GM18519 (cell line): ENCODE measurements around the gene CEND1.

Experiments used
- ATAC-seq: cut with Tn5 transposase; IDR thresholded peaks from one replicate; pipeline ENCODE4 v1.9.1; 2021; ENCODE audit warnings: mild to moderate bottlenecking, moderate library complexity; ENCODE audit not compliant: unreplicated experiment, low FRiP score

The CEND1 gene

DNA sequence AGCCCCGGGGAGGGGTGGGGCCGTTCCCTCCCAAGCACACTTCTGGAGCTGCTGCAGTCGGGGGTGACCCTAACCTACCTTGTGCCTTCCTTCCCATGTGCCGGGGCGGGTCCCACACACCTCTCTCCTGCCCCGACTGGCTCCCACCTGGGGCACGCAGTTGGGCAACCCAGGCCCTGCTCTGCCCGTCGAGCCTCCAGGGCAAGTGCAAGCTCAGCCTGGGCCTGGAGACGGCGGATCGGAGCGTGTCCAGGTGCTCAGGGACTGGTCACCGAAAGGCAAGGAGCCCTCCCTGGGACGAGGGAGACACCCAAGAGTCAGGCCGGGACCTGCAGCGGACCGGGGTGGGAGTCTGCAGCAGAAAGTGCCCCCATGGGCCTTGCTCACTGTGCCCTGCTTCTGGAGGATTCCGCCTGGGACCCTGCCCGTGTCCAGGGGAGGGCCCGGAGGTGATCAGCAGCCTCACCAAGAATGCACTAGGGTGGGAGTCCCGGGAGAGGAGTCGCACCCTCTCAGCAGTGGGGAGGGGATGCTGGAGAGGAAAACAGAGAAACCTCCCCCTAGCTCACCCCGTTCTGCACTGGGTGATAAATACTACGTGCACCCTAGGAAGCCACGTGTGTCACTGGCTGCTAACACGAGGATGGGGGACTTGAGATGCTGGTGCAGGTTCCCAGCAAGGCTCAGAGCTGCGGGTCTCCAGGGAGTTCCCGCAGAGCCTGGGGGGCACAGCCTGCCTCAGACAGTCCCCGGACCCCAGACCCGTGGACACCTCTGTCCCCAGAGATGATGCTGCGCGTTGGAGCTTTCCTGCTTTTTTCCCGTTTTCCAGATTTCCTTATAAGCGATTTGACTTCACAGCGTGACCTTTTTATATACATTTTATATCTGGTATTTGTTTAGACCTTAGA is 7.4 kb downstream of the CEND1 start:
- ATAC-seq: no peak

DNA sequence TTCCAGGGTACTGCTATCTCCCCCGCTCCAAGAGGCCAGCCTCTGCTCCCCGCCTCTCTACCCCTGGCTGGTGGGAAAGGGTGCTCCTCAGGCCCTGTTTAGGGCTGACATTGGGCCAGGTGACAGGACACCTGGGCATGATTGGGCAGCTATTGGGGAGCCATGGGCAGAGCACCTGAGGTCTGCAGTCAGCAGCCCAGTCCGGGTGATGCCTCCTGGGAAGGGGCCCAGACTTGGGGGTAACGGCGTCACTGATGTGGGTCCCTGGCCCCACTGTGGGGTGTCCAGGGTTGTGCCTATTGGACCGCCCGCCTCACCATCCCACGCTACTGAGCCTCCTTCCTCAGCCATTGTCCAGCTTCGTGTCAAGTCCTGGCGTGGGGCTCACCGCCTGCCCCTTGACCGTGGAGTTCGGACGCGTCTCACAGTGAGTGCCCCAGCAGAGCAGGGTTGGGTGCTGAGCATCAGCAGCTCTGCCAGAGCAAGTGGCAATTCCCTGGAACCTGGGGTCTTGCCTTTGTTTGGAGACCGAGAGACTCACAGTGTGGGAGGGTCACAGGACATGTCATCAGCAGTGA is 9.8 kb downstream of the CEND1 start:
- no peak for ATAC-seq

DNA sequence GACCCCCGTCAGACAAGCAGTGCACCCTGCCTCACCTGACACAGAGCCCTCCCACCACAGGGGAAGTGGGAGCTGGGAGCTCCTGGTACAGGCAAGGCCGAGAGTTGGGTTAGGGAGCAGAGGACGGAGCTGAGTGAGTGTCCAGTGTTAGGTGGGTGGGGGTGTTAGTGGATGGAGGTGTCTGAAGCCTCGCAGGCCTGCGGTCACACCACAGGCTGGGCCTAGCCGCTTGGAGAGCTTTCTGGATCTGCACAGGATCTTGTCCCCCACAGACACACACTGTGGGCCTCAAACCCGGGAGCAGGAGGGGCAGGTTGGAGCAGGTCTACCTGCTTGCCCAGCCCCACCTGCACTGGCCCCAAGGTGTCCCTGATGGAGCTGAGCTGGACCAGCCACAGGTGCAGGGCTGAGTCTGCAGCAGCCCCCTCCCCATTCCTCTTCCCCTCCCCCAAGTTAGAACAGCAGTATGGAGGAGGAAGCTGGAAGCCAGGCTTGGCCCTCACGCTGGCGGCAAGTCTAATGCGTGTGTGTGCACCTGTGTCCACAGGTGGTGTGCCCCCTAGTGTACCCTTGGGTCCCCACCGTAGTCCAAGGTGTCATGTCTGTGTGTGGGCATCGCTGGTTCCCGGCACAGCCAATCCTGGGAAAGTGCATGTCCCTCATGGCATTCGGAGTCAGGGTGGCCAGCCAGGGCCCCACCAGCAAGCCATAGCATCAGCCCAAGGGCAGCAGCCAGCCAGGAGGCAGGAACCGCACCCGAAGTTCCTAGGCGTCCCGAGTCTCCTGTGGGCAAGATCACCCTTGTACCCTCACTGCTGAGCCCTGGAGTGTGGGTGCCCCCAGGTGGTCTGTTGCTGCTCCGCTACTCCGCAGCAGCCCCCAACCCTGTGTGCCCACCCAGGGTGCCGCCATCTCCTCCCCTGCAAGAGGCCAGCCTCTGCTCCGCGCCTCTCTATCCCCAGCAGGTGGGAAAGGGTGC is 10.6 kb downstream of the CEND1 start:
- ATAC-seq: no peak

DNA sequence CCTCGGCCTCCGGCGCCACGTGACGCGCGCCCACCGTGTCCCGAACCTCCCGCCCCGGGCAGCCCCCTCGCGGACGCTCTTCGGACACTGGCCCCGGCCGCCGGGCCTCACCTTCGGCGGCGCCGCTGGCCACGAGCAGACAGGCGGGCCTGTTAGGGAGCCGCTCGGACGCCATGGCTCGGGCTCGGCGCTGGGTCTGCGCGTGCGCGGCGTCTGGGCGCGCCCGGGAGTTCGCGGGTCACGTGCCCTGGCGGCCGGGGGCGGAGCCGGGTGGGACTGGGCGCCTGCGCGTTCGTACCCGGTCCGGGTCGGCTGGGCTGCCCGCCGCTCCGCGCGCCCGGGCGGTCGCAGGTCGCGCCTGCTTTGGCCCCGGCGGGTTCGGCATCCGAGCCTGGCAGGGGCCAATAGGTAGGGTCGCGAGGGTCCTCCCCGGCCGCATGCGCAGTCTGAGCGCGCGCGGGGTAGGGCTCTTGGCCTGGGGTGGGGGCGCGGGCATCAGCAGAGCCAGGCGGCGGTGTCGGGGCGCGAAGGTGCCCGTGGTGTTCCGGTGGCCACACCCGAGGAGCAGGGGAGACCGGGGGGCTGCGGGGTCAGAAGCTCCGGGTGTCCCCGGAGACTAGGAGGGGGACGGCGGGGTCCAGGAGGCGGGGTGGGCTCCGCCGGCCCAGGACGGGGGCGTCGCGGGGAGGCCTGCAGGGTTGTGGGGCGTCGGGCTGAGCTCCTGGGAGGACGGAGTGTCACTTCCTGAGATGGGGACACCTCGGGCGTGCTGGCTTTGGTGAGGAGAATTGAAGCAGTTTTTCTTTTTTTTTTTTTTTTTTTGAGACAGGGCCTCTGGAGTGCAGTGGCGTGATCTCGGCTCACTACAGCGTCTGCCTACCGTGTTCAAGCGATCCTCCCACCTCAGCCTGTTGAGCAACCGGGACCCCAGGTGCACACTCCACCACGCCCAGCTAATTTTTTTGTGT is 12.3 kb downstream of the CEND1 start, which contains the start of gene GATD1:
TSS of gene GATD1 (minus strand) at position 200 of the 968 bp plus-strand sequence. CDS start at position 175, 25 bp downstream.
- ATAC-seq: peak; percentile 55

DNA sequence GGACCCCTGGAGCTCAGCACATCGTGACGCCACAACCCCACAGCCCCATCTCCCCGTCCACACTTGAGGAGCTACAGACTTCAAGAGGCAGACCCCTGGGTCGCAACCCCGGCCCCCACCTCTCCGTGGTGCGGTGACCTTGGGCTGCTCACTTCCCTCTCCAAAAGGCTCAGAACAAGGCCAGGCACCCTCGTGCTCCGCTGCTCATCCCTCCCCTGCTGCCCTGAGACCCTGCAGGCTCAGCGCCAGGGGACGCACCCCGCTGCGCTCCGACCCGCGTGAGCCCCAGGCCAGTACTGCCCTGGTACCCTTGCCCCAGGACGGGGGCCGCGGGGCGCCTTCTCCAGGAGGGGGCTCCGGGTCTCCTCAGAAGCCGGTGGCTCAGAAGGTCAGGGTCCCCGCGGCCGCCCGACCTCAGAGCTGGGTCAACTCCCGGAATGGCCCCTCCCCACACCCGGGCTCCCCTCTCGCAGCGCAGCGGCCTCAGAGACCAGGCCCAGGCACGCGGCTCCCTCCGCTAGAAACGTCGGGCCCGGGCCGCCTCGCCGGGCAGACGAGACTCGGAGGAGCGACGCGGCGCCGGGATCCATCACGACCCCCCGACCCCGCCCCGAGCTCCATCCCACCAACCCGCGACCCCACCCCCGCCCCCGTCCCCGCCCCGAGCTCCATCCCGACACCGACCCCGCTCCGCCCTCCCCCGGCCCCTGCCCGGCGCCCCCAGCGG is 13.2 kb downstream of the CEND1 start:
- peak; percentile 22 for ATAC-seq

DNA sequence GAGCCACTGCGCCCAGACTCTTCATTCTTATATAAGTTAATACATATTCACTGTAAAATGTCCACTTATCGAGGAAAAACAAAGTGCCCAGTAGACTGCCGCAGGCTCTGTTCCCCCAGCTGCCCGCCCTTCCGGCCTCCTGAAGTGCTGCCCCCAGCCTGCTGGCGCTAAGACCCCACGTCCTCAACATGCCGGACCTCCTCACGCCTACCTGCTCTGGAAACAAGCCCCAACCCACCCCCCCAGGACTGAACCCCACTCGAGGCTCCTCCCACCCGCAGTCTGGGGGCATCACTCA is 13.7 kb downstream of the CEND1 start:
- ATAC-seq: no peak

DNA sequence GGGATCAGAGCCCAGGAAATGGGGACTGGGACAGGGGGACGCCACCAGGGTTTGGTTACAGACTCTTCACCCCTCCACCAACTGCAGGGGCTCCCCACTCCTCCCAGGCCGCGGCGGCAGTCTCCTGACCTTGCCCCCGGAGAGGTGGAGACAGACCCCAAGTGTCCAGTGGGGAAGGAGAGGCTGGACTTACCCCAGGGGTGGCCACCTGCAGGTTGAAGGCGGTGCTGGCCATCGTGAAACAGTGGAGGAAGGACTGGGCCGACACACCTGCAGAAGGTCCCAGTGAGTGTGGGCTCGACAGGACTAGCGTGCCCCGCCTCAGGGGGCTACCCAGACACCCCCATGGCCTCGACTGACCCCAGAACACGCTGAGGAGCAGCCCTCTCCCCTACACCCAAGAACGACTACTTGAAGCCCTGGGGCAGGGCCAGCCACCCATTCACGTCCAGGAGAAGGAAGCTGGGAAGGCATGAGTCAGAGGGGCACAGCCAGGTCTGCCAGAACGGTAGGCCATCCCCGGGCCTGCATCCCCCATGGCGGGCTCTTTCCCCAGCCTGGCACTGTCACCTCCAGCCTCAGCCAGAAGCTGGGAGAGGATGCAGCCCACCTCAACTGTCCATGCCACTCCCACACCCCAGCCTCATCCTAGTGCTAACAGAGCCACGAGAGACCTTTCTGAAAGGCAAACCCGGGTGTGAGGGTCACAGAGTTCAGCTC is 14.9 kb downstream of the CEND1 start:
- ATAC-seq: no peak

DNA sequence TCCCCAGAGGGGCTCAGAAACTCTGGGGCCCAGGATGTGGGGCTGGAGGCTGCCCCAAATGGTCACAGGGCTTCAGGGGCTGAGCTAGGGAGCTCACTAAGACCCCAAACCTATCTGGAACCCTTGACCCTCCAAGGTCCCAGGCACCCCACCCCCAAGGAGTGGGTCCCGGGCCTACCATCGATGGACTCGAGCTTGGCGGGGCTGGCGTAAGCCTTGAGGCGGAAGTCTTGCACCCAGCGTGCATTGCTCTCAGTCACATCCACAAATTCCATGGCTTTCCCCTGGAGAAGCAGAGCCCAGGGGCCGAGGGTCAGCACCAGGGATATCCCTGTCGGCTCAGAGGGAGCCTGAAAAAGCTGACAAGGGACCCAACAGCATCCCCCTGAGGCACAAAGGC is 16.1 kb downstream of the CEND1 start:
- ATAC-seq: no peak

DNA sequence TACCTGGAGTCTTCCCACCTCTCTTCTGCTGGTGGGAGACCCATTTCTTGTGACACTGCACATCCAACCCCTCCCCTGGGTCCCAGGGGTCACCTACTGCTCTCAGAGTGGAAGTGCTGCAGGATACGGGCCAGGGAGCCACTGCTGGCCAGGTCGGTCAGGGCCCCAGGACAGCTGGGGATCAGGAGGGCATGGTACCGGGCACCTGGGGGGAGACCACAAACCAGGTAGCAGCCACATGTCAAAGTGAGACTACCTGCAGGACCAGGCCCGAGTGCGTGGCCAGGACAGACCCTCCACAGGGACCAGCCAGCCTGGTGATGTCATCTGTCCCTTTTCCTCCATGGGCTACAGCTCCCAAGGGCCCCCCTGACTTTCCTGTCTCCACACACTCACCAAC is 16.5 kb downstream of the CEND1 start:
- ATAC-seq: no peak

DNA sequence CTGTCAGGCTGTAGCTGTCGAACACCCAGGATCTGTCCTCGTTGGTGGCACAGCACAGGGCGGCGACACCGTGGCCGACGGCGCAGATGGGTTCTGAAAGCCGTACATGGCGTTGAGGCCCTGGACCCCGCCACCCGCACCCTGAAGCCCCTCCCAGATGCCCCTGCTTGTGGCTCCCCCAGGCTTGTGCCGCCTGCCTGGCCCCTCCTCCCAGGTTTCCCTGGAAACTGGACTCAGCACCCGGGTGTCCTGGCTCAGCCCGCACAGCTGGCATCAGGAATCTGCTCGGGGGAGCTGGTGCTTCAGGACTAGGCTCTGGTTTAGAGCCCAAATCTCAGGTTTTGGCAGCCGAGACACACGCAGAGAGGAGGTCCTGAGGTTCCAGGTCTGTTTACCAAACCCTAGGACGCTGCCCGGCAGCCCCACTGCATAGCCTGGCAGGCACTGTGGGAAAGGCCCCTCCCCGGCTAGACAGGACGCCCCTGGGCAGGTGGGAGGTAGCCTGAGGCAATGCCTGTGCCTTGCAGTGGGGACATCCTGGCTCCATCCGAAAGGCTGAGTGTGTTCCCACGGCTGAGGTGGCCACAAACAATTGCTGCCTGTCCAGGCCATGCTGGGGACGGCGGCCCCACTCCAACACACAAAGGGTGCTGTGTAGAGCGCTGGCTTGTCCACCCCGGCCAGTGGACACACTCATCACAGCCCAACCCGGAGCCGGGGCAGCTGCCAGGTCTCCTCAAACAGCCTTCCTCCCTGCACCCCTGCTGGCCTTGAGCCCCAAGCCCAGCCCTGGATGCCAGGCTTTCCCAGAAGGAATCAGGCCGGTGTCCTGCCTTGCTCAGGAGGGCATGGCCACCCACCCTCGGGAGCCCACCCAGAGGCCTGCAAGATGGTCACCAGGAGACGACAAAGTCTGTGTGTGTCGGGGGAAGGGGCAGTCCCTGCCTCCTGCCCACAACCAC is 17.2 kb downstream of the CEND1 start:
- ATAC-seq: no peak

DNA sequence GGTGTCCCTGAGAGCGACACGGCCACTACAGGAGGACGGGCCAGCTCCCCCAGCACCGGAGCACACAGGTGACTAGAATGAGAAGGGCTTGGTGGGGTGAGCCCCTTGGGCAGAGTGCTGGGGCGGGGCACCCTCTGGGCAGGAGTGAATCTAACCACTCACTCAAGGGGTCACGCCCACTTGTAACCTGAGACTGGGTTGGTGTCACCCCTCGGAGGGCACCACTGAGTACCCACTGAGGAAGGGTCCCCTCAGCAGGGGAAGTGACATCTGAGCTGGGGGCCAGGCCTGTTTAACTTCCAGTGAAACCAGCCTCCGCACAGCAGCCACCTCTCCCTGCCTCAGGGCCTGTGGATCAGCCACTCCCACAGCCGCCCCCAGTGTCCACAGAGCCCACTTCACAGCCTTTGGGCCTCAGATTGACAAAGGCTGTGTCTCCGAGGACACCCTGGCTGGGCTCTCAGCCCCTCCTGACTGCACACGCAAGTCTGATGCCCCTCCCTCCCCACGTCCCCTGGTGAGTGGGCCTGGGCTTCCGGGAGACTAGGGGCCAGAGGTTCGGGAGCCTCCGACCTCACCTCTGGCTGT is 18.2 kb downstream of the CEND1 start:
- ATAC-seq: no peak

DNA sequence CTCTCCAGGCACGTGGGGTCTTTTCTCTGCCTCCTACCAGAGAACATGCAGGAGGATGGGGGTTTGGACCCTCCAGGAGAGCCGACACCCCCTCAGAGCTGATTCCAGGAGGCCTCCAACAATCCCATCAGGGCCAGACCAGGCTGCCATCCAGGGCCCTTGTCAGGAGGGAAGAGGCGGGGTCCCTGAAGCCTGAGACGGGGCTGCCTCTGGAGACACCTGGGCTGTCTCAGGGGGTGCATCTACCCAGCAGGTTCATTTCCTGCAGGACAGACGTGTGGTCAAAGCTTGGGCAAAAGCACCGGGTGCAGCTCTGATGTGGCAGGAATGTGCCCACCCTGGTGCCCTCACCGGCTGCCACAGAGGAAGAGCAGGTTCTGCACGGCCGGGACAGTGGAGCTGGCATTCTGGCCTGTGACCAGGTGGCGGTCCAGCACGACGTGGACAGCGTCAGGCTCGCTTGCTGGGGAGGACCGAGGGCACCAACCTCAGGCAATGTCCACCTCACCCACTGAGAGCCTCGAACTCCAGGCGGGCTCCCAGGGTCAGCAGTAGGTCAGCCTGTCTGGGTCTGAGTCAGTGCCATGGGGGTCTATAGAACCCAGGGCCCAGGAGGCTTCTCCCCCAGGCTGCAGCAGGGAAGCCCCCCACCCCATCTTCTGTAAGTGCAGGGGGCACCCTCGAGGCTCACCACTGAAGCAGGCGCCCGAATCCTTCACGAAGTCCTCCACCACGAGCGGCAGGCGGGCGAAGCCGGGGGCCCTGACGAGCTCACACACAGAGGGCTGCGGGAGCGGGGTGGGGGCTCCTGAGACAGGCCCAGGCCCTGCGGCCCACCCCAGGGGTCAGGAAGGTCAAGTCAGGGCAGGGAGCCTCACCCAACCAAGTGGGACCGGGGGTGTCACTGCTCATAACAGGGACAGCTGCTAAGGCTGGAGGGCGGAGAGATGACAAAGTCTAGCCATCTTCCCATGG is 19.0 kb downstream of the CEND1 start:
- no peak for ATAC-seq

DNA sequence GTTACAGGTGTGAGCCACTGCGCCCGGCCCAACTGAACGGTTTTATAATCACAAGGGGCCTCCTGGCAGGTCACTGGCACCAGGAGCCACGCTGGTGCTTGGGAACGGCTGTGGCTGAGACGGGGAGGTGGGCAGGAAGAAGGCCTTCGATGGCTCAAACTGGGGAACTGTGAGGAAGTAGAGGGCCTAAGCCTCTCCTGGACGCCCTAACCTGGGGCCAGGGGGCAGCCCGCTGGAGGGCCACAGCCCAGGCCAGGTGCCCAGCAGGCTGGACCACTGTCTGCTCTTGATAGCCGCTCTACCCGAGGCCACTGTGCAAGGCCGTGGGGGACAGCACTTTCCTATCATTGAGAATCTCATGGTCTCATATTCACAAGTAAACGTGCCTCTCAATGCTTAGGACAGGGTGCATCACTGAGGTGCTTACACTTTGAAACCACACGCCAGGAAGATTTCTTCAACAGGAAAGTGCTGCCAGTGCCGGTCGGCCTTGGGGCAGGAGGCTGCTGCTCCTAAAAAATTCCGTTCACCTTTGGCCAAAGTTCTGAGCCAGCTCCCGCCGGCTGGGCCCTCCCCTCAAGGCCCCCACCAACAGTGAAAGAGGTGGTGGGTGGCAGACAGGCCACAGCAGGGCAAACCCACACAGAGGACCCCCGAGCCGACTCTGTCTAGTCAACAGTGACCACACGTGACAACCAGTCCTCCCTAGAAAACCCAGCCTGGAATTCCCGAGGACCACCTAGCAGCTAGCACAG is 19.8 kb downstream of the CEND1 start:
- ATAC-seq: no peak

DNA sequence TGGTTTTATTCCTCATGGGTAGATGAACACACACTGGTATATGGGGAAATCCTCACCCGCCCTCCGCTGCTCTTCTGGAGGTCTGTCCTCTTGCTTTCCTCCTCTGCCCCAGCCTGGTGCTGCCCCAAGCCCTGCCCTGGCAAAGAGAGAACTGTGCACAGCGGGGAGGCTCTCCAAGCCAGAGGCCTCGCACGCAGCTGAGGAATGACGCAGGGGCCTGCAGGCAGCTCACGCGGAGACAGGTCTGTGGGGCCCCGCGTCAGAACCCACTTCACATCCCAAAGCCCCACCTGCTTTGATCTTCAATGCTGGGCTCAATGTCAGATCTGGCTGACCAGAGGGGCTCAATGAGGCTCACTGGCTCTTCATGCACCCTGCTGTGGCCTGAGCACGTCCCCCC is 22.7 kb downstream of the CEND1 start:
- ATAC-seq: no peak

DNA sequence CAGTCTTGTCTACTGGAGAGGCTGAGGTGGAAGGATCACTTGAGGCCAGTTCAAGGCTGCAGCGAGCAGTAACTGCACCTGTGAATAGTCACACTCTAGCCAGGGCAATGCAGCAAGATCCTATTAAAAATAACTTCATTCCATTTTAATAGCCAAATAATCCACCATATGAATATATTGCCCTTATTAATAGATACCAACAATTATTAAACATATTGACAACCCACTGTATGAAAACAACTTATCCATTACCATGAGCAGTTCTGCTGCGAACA is 23.0 kb downstream of the CEND1 start:
- ATAC-seq: no peak
